ENCODE results near the gene CTNNBL1.
"Not testable (repeated sequence)": the region's sequence is repeated elsewhere in the genome, so short reads cannot be mapped to it uniquely, and the experiment has no call there.

Gene CTNNBL1, protein sequence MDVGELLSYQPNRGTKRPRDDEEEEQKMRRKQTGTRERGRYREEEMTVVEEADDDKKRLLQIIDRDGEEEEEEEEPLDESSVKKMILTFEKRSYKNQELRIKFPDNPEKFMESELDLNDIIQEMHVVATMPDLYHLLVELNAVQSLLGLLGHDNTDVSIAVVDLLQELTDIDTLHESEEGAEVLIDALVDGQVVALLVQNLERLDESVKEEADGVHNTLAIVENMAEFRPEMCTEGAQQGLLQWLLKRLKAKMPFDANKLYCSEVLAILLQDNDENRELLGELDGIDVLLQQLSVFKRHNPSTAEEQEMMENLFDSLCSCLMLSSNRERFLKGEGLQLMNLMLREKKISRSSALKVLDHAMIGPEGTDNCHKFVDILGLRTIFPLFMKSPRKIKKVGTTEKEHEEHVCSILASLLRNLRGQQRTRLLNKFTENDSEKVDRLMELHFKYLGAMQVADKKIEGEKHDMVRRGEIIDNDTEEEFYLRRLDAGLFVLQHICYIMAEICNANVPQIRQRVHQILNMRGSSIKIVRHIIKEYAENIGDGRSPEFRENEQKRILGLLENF

GRCh38 chr20:37693635-37694626, at the start of gene CTNNBL1:
CTNNBL1 (plus strand) TSS chr20:37694030; CDS start chr20:37694123, 93 bp downstream.
- peak; percentile 59 to 84 for DNase-seq

GRCh38 chr20:37644605-37645004, 49.2 kb upstream of the CTNNBL1 start:
- DNase-seq, result no peak

DNA sequence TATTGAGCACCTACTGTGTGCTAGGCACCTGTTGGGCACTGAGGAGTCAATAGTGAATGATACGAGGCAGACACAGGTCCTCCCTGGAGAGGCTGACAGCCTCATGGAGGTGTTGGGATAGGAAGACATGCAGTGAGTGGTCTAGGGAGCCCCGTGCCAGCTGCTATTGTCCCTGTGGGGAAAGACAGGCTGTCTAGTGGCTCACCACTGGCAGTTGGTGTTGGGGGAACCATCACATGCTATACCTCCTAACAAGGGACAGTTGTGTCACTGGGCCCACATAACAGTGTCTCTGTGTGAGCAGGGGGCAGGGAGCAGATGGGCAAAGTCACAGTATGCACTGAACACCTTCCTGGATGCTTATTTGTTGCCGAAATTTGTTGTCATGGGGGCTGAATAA, 45.9 kb upstream of the CTNNBL1 start:
- DNase-seq, result no peak

DNA sequence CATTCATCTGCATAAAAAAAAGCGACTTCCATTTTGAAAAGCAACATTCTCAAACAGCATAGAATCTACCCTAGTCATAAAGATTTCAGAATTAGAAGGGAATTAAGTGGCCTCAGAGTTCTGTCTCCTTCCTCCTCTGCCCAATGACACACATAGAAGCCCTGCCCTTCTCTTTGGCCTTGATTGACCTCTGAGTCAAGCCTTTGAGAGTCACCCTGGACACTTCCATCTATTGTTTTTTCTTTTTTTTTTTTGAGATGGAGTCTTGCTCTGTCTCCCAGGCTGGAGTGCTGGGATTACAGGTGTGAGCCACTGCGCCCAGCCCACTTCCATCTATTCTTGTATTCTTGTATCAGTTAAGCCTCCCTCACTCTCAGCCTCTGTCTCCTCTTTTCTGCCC, 44.8 kb upstream of the CTNNBL1 start:
- no peak for DNase-seq

DNA sequence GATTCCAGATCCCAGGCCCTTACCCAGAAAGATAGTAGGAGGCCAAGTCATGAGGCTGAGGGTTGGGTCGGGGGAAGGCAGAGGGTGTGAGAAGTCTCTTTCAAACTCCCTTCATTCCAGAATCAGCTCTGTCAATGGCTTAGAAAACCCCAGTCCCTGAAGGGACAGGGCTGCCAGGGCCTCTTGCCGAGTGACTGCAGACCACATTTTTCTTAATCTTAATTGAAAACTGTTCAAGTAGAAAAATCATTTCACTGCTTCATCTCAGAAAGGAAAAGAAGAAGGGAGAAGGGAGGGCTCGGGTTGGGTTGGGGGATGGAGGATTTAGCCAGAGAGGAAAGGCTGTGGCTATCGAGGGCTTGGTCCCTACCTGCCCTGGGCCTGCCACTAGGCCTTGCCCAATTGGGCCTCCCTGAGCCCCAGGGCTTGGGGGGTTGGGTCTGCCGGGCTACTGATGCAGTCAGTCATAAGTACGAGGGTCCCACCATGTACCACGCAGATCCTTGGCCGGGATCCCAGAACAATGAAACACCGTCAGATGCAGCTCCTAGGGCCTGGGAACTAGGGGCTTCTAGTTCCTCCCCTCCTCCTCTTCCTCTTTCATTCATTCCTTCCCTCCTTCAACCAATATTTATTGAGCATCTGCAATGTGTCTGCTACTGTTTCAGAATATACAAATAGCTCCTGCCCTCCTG, 44.0 kb upstream of the CTNNBL1 start:
- DNase-seq, result no peak

DNA sequence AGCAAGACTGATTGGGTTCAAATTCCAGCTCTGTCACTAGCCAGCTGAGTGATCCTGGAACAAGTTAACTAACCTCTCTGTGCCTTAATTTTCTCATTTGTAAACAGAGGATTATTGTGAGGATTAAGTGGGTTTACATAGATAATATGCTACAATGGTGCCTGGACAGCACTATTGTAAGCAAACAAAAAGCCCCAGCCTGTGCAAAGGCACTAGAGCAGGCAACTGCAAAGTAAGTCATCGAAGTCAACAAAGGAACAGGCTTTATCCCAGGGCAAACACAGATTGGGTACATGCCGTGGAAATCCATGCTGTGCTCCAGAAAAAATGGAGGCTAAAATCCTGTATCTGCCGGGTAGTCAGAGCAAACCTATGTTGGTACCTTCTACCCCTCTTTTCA, 43.2 kb upstream of the CTNNBL1 start:
- DNase-seq, result no peak

- DNase-seq, result no peak
These were observed 41.9 kb upstream of the CTNNBL1 start for GRCh38 chr20:37651932-37652331.

DNA sequence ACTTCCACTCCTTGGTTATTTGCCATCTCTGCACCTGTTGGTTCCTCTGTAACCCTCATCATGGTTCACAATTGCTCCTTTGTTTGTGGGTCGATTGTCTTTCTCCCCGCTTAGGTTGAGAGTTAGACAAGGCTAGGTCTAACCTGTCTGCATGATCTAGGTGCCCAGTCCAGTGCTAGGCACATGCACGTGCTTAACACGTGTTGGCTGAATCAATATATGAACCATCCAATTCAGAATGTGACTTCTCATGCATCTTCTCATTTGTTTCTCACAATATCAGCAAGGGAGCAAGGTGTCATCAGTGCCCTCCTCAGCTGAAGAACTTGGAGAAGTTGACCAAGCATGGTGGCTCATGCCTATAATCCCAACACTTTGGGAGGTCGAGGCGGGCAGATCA, 36.9 kb upstream of the CTNNBL1 start:
- DNase-seq, result no peak

GRCh38 chr20:37657924-37658804, 35.7 kb upstream of the CTNNBL1 start:
- DNase-seq, result no peak

DNA sequence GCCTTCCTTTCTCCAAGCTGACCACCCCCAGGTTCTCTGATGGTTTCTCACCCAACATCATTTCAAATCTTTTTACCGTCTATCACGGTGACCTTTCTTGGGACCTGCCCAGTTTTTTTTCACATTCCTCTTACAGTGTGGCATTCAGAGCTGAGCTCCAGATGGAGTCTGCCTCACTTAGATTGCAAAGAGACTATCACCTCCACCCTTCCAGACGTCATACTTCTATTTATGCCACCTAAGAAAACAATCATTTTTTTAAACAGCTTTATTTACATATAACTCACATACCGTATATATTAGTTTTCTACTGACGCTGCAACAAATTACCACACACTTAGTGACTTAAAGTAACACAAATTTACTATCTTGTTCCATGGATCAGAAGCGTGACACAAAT, 32.3 kb upstream of the CTNNBL1 start:
- DNase-seq, result no peak

DNA sequence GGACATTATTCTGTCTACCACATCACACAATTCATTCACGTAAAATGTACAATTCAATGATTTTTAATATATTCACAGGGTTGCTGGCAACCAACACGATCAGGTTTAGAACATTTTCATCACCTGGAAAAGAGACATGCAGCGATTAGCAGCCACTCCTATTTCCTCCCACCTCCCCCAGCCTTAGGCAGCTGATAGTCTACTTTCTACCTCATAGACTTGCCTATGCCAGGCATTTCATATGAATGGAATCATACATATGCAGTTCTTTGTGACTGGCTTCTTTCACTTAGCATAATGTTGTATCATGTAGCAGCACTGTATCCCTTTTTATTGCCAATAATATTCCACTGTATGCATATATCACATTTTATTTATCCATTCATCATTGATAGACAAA, 31.5 kb upstream of the CTNNBL1 start:
- DNase-seq, result no peak

DNA sequence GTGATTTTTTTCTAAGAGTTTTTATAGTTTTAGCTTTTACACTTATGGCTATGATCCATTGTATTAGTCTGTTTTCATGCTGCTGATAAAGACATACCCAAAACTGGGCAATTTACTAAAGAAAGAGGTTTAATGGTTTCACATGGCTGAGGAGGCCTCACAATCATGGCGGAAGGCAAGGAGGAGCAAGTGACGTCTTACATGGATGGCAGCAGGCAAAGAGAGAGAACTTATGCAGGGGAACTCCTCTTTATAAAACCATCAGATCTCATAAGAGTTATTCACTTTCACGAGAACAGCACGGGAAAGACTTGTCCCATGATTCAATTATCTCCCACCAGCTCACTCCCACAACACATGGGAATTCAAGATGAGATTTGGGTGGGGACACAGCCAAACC, 29.2 kb upstream of the CTNNBL1 start:
- DNase-seq, result not testable (repeated sequence)

DNA sequence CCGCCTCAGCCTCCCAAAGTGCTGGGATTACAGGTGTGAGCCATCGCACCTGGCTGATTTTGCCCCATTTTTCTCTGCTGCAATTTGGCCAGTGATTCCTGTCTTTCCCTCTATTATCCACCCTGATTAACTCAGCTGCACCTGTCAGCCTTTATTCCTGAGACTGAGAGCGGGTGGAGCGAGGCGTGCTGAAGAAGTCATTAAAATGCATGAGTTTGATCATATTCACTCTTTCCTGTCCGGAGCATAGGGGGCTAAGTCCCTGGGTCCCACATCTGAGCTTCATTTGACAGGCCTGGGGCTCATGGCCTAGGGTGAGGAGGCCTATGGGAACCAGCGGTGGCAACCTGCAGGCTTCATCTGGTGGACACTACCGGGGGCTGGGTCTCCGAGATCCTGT, 25.7 kb upstream of the CTNNBL1 start:
- DNase-seq, result no peak

DNA sequence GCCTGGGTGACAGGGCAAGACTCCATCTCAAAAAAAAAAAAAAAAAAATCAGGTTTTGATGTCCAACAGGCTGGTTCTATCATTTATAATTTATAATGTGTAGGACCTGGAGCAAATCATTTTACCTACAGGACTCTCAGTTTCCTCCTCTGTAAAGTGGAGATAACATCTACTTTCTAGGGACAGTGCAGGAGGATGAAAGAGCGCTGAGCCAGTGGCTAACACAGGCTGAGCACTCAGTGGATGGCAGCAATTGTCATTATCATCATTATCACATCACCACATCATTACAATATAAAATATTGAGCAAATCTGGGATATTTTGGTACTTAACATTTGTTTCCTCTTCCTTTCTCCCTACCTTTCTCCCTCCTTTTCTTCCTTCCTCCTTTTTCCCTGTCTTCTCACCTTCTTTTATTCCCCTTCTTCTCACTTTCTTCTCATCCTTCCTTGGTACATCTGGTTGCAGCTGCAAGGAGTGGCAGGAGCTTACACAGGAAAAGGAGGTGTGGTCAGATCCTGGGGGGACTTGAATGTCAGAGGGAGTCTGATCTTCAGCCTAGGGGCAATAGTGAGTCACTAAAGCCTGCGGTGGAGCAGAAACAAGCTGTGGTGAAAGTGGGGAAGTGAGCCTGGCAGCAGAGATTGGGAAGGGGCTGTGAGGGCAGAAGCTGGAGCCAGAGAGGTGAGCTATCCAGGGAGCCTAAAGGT, 24.6 kb upstream of the CTNNBL1 start:
- no peak for DNase-seq

- no peak for DNase-seq
These were observed 24.0 kb upstream of the CTNNBL1 start for GRCh38 chr20:37669773-37670236.

- no peak for DNase-seq
These were observed 23.5 kb upstream of the CTNNBL1 start for GRCh38 chr20:37670351-37670791.

GRCh38 chr20:37672143-37672542, 21.7 kb upstream of the CTNNBL1 start:
- no peak for DNase-seq

DNA sequence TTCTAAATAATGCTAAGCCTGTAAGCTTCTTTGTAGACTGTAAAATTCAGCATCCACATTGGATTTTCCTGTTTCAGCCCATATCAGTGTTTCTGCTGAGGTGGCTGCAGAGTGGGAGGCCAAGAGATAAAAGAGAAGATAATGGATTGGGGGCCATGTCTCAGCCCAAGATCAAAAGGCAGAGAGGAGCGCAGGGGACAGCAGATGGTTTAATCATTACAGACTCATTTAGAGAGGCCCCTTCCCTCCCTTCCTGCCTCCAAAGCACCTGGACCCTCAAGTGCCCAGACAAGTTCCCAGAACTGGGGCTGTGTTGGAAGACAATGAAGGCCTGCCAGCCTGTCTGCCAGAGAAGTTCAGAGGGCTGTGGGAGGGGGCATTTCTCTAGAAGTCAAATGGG, 20.4 kb upstream of the CTNNBL1 start:
- no peak for DNase-seq

GRCh38 chr20:37676440-37676839, 17.4 kb upstream of the CTNNBL1 start:
- no peak for DNase-seq

DNA sequence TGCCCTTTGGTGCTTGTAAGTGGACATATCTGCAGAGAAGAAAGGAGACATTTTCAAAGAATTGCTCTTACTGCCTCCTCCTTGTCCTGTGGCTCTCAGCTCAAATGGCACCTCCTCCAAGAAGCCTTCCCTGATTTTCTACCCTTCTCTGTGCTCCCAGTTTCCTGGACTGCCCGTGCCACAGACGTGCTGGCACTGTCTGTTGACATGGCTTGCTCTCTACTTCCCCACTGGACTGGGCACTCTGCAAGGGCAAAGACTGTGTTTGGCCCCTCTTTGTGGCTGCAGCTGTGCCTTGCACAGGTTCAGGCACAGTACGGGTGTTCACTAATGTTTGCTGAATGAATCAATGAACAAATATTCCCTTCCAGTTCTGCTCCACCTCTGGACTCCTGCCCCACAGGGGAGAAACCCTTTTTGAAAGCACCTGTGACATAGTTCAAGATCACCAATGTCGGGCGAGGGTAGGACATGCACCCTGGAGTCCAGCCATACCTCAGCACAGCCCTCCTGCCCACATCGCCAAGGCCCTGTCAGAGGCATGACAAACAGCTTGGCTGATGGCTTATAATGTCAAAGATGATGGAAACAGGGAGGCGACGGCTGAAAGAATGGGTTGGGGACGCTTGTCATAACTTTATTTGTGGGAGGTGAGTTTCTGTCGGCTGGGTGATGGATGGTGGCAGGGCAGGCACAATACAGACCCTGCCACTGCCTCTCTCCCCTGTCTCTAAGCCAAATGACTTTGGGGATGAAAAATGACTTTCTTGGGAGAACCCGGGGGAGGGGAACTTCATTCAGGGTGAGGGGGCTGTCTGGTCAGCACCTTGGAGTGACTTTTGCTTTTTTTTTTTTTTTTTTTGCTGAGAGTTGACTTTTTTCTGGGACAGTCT, 15.6 kb upstream of the CTNNBL1 start:
- no peak for DNase-seq

Data from cerebellar nuclear complex (tissue), 1 donor.